Measurements from ENCODE around the gene NT5C2.

- no peak for TF ChIP-seq EZH2 (IDR thresholded peaks at IDR 0.05)
- TF ChIP-seq POLR2AphosphoS5 (IDR thresholded peaks at IDR 0.05; ENCODE audit: borderline replicate concordance, low read depth, low read length): no peak
Observed at GRCh38 chr10:103095005-103095404, 98.1 kb downstream of the NT5C2 start.

Data from SK-N-MC (cell line).